Caki2 (cell line): ENCODE data around the gene AQP1. TPM values are rescaled to one million over a fixed set of nuclear protein-coding genes. Genes with fewer than 3 reads are reported as not detected.

Experiments used
- DNase-seq: peaks from one replicate; pipeline ENCODE4 v3.0.0-alpha.2; 2015; ENCODE audit warnings: low read depth
- in situ Hi-C: cut with HindIII; loops from 2 replicates; pipeline ENCODE4 v1.10.0; 2016; ENCODE audit warnings: low sequenced_read_pairs, low pct_unique_long_range_greater_than_20kb, mixed read lengths
- total RNA-seq: library from RNA; depleted of rRNA; stranded (reverse); fragments of >200 nt; shearing (Covaris generic); gene quantifications from 2 replicates; pipeline ENCODE4 v1.2.3, GENCODE V29; 2014; ENCODE audit warnings: low replicate concordance

AQP1 gene
- total RNA-seq, 1 experiment from 2014 or later: not detected

DNA sequence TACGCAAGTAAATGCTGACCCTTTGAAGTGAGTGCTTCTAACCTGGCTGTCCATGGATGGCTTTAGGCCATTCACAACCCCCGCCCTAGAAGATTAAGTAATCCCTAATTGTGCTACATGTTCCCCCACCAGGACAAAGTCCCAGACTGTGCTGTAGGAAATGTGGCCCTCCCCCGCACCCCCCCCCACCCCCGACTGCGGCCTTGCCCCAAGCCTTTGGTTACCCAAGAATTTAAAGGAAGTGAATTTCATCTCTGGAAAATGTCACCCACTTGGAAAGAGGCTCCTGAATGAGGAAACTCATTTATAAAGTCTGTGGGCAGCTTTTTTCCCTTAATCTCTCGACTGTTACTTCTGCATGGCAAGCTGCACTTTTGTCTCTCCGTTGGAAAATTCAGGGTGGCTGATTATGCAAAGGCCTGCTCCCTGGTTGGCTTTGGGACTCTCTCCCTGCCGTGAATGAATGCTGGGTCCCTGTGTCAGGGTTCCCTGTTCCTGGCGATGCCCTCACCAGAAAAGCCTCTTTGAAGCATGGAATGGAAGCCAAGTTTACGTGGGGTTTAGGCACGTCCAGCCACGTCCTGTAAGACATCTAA, 31.4 kb upstream of the AQP1 start:
- in situ Hi-C loops: no loop called here

GRCh38 chr7:30880941-30881340, 30.7 kb upstream of the AQP1 start:
- no peak for DNase-seq
- in situ Hi-C loops: no loop called here

More for the DNA sequence above, 31.4 kb upstream of the AQP1 start:
- no peak for DNase-seq

DNA sequence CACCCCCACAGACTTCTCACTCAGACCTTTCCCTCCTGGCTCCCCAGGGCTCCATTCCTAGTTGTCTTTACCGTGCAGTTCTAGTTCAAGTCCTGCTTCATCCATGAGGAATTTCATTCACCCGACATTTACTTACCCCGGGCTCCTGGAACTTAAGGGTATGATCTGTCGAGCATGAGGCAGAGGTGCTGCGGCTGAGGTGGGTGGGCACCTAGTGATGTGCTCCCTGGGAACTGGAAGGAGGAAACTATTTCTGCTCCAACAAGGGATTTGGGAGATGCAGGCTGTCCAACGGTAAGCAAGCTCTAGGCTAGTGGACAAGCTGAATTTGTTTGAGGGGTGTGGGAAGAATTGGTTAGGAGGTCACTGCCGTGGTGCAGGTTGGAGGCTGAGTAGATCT, 30.2 kb upstream of the AQP1 start:
- no peak for DNase-seq
- in situ Hi-C loops: no loop called here

- in situ Hi-C loops: no loop called here
- DNase-seq: no peak
Observed at GRCh38 chr7:30884881-30885280, 26.8 kb upstream of the AQP1 start.

DNA sequence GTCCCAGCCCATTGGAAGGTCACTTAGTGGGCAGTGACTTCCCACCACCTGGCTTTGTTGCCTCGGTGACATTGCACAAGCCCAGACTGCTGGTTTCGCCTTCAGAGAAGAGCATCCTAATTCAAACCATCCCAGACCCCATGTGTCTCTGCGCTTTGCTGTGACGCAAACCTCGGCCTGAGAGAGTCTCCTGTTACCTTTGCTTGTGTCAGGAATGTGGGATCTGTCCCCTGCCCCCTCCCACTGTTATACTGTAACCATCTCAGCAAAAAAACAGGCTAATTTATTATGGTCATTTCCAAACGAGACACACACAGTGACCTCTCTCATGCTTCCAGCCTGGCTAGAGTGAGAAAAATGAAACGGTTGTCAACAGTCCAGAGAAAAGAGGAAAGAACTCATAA, 25.0 kb upstream of the AQP1 start:
- in situ Hi-C loops: no loop called here
- no peak for DNase-seq

DNA sequence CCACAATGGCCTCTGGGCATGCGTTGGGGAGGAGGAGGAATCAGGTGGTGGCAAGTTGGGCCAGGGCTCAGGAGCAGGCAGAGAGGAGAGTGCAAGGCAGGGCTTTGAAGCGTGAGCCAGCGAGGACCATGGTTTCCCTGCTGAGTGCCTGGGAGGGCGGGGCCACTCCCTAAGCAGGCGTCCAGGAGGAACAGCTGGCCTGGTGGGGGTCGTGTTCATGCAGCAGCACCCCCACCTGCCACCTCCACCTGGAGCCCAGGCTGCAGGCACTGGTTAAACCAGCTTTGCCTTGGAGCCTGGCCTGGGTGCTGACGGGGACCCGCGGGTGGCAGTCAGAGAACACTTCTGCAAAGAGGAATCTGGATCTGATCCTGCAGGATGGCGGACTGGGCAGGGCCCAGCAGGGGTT, 24.2 kb upstream of the AQP1 start:
- in situ Hi-C loops: no loop called here
- DNase-seq: no peak

- in situ Hi-C loops: no loop called here
- DNase-seq: peak; percentile 8
Observed at GRCh38 chr7:30888747-30889146, 22.9 kb upstream of the AQP1 start.

- in situ Hi-C loops: no loop called here
- DNase-seq: no peak
Observed at GRCh38 chr7:30890226-30890625, 21.4 kb upstream of the AQP1 start.

DNA sequence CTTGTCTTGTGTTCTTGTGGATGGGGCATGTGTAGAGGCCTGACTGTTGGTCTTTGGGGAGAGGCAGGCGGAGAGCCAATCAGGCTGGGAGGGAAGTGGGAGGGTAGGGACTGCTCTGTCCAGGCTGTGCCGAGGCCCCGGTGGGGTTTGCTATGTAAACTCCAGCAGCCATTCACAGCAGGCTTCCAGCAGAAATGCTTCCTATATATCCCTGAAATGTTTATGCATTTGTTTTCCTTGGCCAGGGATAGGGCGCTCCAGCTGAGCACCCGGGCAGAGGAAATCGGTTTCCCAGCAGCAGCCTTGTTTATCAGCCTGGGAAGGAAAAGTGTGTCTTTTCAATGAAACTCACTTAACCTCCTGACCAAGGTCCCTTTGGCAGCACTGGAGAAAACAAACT, 18.3 kb upstream of the AQP1 start:
- in situ Hi-C loops: no loop called here

DNA sequence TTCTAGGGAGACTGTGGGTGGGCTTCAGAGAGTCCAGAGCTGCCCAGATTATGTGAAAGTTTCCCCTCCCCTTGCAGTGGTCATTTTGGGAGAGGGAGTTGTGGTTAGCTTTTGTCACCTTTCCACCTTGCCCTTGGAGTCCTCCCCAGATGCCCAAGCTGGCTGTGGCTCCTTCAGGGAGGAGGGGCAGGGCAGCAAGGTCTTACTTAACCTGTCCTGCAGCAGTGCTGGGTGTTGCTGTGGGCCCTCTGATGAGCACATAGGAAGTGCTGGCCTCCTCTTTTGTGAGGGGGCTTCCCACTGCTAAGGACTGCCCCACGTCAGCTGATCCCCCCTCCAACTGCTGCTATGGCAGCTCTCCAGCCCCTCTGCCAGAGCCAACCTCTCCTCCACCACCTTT, 17.6 kb upstream of the AQP1 start:
- in situ Hi-C loops: no loop called here
- DNase-seq: no peak

More for the DNA sequence above, 18.3 kb upstream of the AQP1 start:
- DNase-seq: no peak

GRCh38 chr7:30894866-30895605, 16.6 kb upstream of the AQP1 start:
- in situ Hi-C loops: no loop called here
- DNase-seq: no peak

- DNase-seq: no peak
- in situ Hi-C loops: no loop called here
Observed at GRCh38 chr7:30896036-30896435, 15.6 kb upstream of the AQP1 start.

DNA sequence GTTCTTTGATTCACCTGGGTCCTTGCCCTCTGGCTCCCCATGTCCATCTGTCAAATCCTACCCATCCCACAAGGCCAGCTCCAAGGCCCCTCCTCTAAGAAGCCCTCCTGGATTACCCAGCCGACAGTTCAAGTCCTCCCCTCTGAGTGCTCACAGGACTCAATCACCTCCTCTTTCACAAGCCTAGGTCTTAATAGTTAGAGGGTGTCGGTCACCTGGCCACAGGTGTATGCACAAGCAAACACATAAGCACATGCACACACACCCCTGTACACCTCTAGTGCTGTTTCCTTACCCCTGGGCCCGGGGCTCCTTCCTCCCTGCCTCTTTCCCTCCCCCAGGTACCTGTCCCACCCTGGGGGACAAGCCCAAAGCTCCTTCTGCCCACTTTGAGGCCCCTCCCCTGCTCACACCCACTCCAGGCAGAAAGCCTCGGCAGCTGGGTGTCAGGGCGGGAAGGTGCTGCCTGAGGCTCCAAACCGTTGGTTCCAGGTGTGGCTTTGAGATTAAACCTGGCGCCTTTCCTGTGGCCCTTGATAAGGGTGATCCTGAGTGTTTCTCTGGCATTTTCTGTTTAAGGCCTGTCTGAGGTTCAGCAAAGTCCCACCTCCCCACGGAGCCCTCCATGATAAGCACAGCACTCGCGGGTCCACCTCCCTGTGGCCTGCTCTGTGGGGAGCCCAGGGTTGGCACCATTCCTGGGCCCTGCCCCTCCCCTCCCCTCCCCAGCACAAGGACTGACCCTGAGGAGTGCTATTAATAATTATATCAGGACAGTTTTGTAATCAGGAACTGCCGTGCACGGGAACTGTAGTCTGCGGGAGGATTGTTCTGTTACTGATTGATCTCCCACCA, 14.6 kb upstream of the AQP1 start:
- in situ Hi-C loops: no loop called here
- DNase-seq: no peak

GRCh38 chr7:30897770-30898169, 13.9 kb upstream of the AQP1 start:
- in situ Hi-C loops: no loop called here

DNA sequence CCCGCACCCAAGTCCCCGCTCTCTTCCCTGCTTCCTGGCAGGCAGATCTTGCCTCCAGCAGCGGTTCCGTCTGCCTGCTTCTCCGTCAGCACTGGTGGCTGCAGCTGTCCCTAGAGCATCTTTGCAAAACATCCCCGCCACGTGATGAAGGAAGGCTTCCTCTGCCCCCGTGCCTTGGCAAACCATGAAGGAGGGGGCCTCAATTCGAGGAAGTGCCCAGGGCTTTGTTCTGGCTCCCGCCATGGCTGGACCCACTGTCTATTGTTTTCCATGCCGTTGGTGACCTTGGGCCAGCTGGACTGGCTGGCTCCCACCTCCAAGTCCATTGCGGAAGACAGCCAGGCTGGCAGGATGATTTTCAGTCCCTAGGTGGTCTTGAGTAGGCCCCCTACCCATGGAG, 13.2 kb upstream of the AQP1 start:
- in situ Hi-C loops: no loop called here
- no peak for DNase-seq

More at GRCh38 chr7:30897770-30898169, 13.9 kb upstream of the AQP1 start:
- DNase-seq: no peak

- in situ Hi-C loops: no loop called here
- DNase-seq: no peak
Observed at GRCh38 chr7:30899066-30899465, 12.6 kb upstream of the AQP1 start.

DNA sequence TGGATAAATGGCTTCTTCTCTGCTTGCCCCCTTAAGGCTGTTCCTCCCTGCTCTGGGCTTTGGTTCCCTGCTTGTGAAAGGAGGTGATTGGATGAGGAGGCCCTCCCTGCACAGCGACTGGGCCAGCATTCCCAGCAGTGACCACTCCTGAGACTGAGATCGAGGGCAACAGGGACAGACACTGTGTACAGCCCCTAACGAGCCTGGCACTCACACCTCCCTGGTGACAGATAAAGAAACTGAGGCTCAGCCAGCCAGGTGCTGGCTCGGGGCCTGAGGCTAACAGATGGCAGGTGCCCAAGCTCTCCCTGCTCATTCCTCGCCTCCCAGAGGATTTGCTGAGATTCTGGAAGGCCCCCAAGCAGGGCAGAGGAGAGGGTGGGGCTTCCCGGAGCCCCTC, 12.0 kb upstream of the AQP1 start:
- no peak for DNase-seq
- in situ Hi-C loops: no loop called here

GRCh38 chr7:30900053-30900452, 11.6 kb upstream of the AQP1 start:
- in situ Hi-C loops: no loop called here
- DNase-seq: no peak

GRCh38 chr7:30900803-30901362, 10.8 kb upstream of the AQP1 start:
- in situ Hi-C loops: no loop called here

More at GRCh38 chr7:30900803-30901362, 10.8 kb upstream of the AQP1 start:
- no peak for DNase-seq
